Measurements from ENCODE around the gene DOCK10. TPM values are rescaled to one million over a fixed set of nuclear protein-coding genes. Genes with fewer than 3 reads are reported as not detected.

DOCK10 gene
- total and polyA plus RNA-seq, 2 donors (not counting 3 experiments of a cell fraction or from before 2014, with no cell fraction given), result 5.8 to 23.0 TPM

- dilution Hi-C loops (cut with MboI; ENCODE audit: extremely low pct_ligation_motif_present, low sequenced_read_pairs) (no loop called here), intact Hi-C loops (cut with micrococcal nuclease) (loop anchor here (1.0 to 2.0 kb wide), 5 partner anchors 9 to 531 kb away; no protein-coding TSS in a partner anchor)
- H3K9me3 ChIP-seq (replicated peaks; ENCODE audit: control insufficient read depth, insufficient read depth, low read length), result no peaks in the 10 kb centered on the region
- ChIA-PET POLR2A (no interaction called here), CTCF (interaction anchor here (0.6 to 2.2 kb wide), 4 partner anchors 10 to 121 kb away, joined by 3 to 13 read pairs (median 5); no protein-coding TSS in a partner anchor)
- no peak overlapping the region for H3K4me3 ChIP-seq (replicated peaks in 1 of 3; ENCODE audit: insufficient read depth in 1 of 3, low read depth in 1 of 3, low read length in 3 of 3)
- no TSS peak for BruUV-seq (replicated peaks)
- no peak for DNase-seq (ENCODE audit: low read depth, low spot score)
- no peak overlapping the region for H2AFZ ChIP-seq (ENCODE audit: low read depth, low read length)
- TF ChIP-seq MYC (IDR thresholded peaks at IDR 0.05; ENCODE audit: low read depth, low read length) (no peak), POLR2AphosphoS5 (IDR thresholded peaks at IDR 0.05; ENCODE audit: insufficient read depth, low read depth, low read length) (no peak), GATA2 (IDR thresholded peaks at IDR 0.05; ENCODE audit: insufficient read depth, insufficient read length, low read depth, low read length) (no peak), JUN (IDR thresholded peaks at IDR 0.05; ENCODE audit: borderline replicate concordance, insufficient read depth, insufficient read length, low read depth) (no peak), CTCF (IDR thresholded peaks at IDR 0.05; ENCODE audit: extremely low read depth in 1 of 2, insufficient read depth in 1 of 2, low read depth in 1 of 2, low read length in 2 of 2) (no peak), EZH2 (IDR thresholded peaks at IDR 0.05; ENCODE audit: borderline replicate concordance, low read depth, low read length, severe bottlenecking) (no peak)
- TF ChIP-seq, protein P1, sequence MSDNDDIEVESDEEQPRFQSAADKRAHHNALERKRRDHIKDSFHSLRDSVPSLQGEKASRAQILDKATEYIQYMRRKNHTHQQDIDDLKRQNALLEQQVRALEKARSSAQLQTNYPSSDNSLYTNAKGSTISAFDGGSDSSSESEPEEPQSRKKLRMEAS (IDR thresholded peaks at IDR 0.05; ENCODE audit: insufficient read depth, insufficient read length), result no peak
- no peaks in the 10 kb centered on the region for H3K36me3 ChIP-seq (ENCODE audit: control insufficient read depth in 2 of 2, extremely low read depth in 1 of 2, insufficient read depth in 2 of 2, low read length in 2 of 2)
- no peak for FAIRE-seq
- H3K79me2 ChIP-seq (ENCODE audit: control insufficient read depth, insufficient read depth, low read length), result peaks cover 83% of the 10 kb centered on the region
- no peak overlapping the region for H3K9ac ChIP-seq (replicated peaks; ENCODE audit: extremely low read depth, insufficient read depth, low read length)
- no peaks in the 10 kb centered on the region for H3K9me1 ChIP-seq (replicated peaks; ENCODE audit: control insufficient read depth, extremely low read depth, insufficient read depth, low read length)
- H3K27me3 ChIP-seq (ENCODE audit: control insufficient read depth in 2 of 2, insufficient read depth in 2 of 2, low read length in 2 of 2), result no peaks in the 10 kb centered on the region
- no peak overlapping the region for H3K4me2 ChIP-seq (ENCODE audit: insufficient read depth, low read length)
- H3K27ac ChIP-seq (ENCODE audit: insufficient read depth, low read depth, low read length), result no peak overlapping the region
- peaks cover 37% of the 10 kb centered on the region for H3K4me1 ChIP-seq (ENCODE audit: control insufficient read depth, extremely low read depth, insufficient read depth, low read length)
- no peaks in the 10 kb centered on the region for H4K20me1 ChIP-seq (replicated peaks; ENCODE audit: control insufficient read depth, extremely low read depth, insufficient read depth, low read length)
Observed at GRCh38 chr2:224937887-224938286, 104.4 kb downstream of the DOCK10 start.
